Activated CD8-positive, alpha-beta memory T cell treated with anti-CD3 and anti-CD28 coated beads, Interleukin-2, amount 50 U/mL, for 1 hour (primary cell): Measurements from ENCODE around the gene FLNC.

Experiments
- DNase-seq: peaks from one replicate; pipeline ENCODE4 v3.0.0-alpha.2; 2020; ENCODE audit errors: extremely low read depth

Gene FLNC

GRCh38 chr7:128843938-128844621 lies 13.9 kb downstream of the FLNC start:
- DNase-seq = no peak

DNA sequence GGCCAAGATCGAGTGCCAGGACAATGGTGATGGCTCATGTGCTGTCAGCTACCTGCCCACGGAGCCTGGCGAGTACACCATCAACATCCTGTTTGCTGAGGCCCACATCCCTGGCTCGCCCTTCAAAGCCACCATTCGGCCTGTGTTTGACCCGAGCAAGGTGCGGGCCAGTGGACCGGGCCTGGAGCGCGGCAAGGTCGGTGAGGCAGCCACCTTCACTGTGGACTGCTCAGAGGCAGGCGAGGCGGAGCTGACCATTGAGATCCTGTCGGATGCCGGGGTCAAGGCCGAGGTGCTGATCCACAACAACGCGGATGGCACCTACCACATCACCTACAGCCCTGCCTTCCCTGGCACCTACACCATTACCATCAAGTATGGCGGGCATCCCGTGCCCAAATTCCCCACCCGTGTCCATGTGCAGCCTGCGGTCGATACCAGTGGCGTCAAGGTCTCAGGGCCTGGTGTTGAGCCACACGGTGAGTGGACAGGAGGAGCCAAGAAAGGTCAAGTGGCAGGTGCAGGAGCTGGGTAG lies 14.6 kb downstream of the FLNC start:
- DNase-seq = no peak

DNA sequence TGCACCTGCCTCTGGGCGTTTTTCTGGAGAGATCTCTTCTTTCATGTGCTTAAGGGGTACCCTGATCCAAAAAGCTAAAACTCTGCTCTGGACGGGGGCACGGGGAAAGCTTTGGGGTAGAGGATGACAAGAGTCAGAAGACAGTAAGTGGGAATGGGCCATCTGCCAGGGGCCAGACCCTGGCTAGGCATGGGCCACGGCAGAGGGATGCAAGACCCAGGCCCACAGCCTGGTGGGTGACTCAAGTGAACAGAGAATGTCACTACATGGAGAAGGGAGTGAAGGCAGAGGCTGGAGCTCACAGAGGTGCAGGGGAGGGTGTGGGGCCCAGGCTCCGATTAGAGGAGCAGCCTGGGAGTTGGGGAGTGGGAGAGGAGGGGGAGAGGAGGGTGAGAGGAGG lies 15.3 kb downstream of the FLNC start:
- no peak for DNase-seq

GRCh38 chr7:128845987-128846386 lies 15.8 kb downstream of the FLNC start:
- DNase-seq = no peak

GRCh38 chr7:128846781-128847444 lies 16.7 kb downstream of the FLNC start:
- no peak for DNase-seq

DNA sequence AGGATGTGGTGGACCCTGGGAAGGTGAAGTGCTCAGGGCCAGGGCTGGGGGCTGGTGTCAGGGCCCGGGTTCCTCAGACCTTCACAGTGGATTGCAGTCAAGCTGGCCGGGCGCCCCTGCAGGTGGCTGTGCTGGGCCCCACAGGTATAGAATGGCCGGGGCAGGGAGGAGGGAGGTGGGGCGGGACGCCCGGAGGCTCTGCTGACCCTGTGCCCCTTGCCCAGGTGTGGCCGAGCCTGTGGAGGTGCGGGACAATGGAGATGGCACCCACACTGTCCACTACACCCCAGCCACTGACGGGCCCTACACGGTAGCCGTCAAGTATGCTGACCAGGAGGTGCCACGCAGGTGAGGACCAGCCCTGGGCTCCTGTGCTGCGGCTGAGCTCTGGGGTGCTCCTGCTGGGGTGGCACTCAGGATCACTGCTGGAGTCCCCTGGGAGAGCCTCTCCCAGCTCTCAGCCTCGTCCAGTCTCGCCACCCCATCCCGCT lies 17.6 kb downstream of the FLNC start:
- DNase-seq = no peak

DNA sequence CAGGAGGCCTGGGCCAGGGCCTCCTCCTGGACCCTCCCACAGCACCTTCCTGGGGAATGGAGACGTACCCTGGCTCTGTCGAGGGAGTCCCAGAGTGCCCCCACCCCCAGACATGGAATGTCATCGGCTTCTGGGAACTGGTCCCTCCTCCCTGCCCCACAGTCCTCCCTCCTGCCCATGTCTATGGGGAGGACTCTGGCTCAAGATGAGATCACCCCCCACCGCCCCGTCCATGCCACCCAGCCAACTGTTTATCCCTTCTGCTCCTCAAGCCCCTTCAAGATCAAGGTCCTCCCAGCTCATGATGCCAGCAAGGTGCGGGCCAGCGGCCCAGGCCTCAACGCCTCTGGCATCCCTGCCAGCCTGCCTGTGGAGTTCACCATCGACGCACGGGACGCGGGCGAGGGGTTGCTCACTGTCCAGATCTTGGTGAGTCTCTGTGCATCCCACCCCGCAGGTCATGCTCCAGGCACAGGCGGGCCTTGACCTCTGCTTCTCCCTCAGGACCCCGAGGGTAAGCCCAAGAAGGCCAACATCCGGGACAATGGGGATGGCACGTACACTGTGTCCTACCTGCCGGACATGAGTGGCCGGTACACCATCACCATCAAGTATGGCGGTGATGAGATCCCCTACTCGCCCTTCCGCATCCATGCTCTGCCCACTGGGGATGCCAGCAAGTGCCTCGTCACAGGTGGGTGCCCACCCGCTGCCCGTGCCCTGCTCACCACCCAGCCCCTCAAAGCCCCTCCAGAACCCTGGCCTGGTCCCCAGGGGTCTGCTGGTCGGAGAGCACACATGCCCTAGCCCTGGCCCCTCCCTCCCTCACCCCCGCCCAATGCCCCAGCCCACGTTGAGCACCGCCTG lies 18.3 kb downstream of the FLNC start:
- DNase-seq = no peak

- DNase-seq = no peak
Measured at GRCh38 chr7:128849156-128849515, 18.9 kb downstream of the FLNC start.

DNA sequence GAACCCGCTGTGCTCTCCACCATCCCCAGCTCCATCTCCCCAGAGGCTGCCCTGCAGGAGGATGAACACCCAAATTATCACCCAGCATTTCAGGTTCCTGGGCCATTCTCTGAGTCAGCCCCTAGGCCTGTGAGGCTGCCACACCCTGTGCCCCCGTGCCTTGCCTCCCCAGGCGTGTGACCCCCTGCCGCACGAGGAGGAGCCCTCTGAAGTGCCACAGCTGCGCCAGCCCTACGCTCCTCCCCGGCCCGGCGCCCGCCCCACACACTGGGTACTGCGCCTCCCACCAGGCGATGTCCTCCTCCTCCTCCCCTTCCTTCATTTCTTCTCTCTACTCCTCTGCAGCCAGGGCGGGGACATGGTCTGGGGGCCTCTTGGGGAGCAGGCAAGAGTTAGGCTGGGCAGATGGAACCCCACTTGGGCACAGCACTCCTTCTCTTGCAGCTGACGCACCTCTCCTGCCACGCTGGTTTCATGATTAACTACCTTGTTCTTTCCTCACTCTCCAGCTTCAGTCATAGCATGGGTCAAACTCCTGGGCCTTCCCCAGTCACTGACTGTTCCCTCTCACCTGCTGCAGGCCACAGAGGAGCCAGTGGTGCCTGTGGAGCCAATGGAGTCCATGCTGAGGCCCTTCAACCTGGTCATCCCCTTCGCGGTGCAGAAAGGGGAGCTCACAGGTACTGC lies 19.7 kb downstream of the FLNC start:
- DNase-seq = no peak

- DNase-seq = no peak
Measured at GRCh38 chr7:128852537-128853254, 22.5 kb downstream of the FLNC start.

DNA sequence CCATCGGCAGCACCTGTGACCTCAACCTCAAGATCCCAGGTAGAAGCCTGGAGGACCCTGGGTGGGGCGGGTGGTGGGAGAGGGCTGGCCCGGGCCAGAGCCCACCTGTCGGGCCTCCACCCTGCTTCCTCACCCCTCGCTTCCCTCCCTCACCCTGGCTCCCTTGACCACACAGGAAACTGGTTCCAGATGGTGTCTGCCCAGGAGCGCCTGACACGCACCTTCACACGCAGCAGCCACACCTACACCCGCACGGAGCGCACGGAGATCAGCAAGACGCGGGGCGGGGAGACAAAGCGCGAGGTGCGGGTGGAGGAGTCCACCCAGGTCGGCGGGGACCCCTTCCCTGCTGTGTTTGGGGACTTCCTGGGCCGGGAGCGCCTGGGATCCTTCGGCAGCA lies 23.6 kb downstream of the FLNC start:
- no peak for DNase-seq

GRCh38 chr7:128854396-128854795 lies 24.2 kb downstream of the FLNC start:
- no peak for DNase-seq

DNA sequence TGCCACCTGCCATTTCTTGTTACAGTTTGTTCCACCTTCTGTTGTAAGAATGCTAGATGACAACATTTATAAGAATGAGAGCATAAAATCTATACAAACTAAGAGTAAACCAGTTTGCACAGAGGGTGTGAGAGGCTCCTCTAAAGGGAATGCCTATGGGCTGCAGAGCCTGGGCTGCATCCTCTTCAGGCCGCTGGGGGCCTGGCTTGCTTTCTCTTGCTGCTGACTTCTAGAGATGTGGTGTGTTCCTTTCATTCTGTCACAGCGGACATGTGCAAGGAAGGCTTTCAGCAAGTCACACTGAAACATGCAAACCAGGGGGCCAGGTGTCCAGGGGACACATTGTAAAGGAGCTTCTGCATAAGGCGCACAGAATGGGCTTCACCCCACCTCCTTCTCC lies 25.4 kb downstream of the FLNC start:
- DNase-seq = no peak

- DNase-seq = no peak
Measured at GRCh38 chr7:128856001-128856718, 26.0 kb downstream of the FLNC start.

DNA sequence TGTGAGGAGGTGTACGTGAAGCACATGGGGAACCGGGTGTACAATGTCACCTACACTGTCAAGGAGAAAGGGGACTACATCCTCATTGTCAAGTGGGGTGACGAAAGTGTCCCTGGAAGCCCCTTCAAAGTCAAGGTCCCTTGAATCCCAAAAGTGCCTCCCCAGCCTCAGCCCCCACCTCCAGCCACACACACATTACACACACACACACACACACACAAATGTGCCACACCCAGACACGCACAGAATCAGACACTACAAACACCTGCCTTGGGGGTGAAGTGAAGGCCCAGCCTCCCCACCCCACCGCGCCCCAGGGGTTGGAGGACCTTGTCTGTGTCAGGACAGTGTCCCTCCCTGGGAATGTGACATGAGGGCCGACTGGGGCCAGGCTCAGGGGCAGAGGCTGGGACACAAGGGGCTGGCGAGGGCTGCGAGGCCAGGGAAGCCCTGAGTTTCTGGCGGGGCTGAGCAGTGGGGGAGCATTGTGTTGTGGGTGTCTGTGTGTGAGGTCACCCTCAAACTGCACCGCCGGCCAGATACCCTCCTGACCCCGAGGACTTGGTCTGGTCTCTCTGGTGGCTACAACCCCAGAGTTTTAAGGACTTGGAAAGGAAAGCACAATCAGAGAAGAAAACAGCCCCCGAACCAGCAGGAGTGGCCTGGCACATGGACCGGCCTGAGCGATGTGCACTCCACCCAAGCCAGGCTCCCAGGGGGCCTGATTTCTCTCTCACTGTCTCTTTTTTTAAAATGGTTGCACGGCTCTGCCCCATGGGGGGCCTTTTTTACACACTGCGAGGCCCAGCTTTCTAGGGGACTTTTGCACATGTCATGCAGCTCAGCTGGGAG lies 28.4 kb downstream of the FLNC start:
- no peak for DNase-seq

GRCh38 chr7:128859232-128860157 lies 29.3 kb downstream of the FLNC start:
- no peak for DNase-seq

GRCh38 chr7:128860158-128861073 lies 30.2 kb downstream of the FLNC start:
- DNase-seq = no peak
